ENCODE results near the gene SEBOX. TPM values are rescaled to one million over a fixed set of nuclear protein-coding genes. Genes with fewer than 3 reads are reported as not detected.

SEBOX gene
- polyA plus RNA-seq, 3 donors, result not detected

GRCh38 chr17:28342313-28342712, 22.7 kb downstream of the SEBOX start:
- H3K9ac ChIP-seq (ENCODE audit: insufficient read depth, low read length, poor library complexity, severe bottlenecking), result no peak overlapping the region
- H3K9me3 ChIP-seq (replicated peaks in 1 of 2; ENCODE audit: control insufficient read depth in 1 of 2, insufficient read depth in 1 of 2, low read length in 2 of 2), result no peaks in the 10 kb centered on the region
- peaks cover 2% of the 10 kb centered on the region for H3K4me1 Mint-ChIP-seq
- peak overlapping the region in 3 of 7 donors; percentile 21 to 61 (median 48) for H3K27ac Mint-ChIP-seq
- no peak overlapping the region for H3K4me3 Mint-ChIP-seq
- H3K79me2 ChIP-seq (ENCODE audit: insufficient read depth, low read length), result peaks cover 14% of the 10 kb centered on the region
- H4K20me1 ChIP-seq (ENCODE audit: insufficient read depth, low read length), result peaks cover 13% of the 10 kb centered on the region
- DNase-seq, result no peak
- H3K27ac ChIP-seq (ENCODE audit: low read depth in 1 of 2, low read length in 2 of 2), result no peak overlapping the region
- no peak overlapping the region for H3K4me3 ChIP-seq (replicated peaks in 1 of 3; ENCODE audit: low read depth in 2 of 3, low read length in 3 of 3)
- intact Hi-C loops (cut with micrococcal nuclease), result no loop called here
- H3K27me3 ChIP-seq (ENCODE audit: control insufficient read depth in 2 of 2, insufficient read depth in 2 of 2, low read length in 2 of 2), result no peaks in the 10 kb centered on the region
- no peaks in the 10 kb centered on the region for H3K9me3 Mint-ChIP-seq
- H3K36me3 Mint-ChIP-seq, result peaks cover 77 to 79% of the 10 kb centered on the region in 2 donors
- H3K36me3 ChIP-seq (replicated peaks in 1 of 2; ENCODE audit: control insufficient read depth in 1 of 2, insufficient read depth in 2 of 2, low read length in 2 of 2), result peaks cover 70 to 79% of the 10 kb centered on the region in 2 donors
- H3K27me3 Mint-ChIP-seq (ENCODE audit: low read depth in 3 of 3), result peaks cover 0 to 2% (median 0%) of the 10 kb centered on the region in 3 donors
- no peaks in the 10 kb centered on the region for H3K4me1 ChIP-seq (ENCODE audit: control insufficient read depth in 1 of 2, insufficient read depth in 2 of 2, low read length in 2 of 2)
- 96% methylated on average over 12 of the region's 14 CpGs for WGBS (ENCODE audit: insufficient coverage)
- no peak overlapping the region for H2AFZ ChIP-seq (ENCODE audit: insufficient read depth, low read depth, low read length, poor library complexity, severe bottlenecking)
- TF ChIP-seq, protein P1, sequence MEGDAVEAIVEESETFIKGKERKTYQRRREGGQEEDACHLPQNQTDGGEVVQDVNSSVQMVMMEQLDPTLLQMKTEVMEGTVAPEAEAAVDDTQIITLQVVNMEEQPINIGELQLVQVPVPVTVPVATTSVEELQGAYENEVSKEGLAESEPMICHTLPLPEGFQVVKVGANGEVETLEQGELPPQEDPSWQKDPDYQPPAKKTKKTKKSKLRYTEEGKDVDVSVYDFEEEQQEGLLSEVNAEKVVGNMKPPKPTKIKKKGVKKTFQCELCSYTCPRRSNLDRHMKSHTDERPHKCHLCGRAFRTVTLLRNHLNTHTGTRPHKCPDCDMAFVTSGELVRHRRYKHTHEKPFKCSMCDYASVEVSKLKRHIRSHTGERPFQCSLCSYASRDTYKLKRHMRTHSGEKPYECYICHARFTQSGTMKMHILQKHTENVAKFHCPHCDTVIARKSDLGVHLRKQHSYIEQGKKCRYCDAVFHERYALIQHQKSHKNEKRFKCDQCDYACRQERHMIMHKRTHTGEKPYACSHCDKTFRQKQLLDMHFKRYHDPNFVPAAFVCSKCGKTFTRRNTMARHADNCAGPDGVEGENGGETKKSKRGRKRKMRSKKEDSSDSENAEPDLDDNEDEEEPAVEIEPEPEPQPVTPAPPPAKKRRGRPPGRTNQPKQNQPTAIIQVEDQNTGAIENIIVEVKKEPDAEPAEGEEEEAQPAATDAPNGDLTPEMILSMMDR (IDR thresholded peaks at IDR 0.05), result no peak
- no peak overlapping the region for H3K4me2 ChIP-seq (replicated peaks; ENCODE audit: extremely low read depth, low read length, poor library complexity, severe bottlenecking)

- Histone ChIP-seq H3K4me1 (ENCODE audit: control insufficient read depth in 1 of 2, insufficient read depth in 2 of 2, low read length in 2 of 2) (peaks cover 4 to 5% of the 10 kb centered on the region in 2 donors), H3K9ac (ENCODE audit: insufficient read depth, low read length, poor library complexity, severe bottlenecking) (no peak overlapping the region), H3K27me3 (ENCODE audit: control insufficient read depth in 2 of 2, insufficient read depth in 2 of 2, low read length in 2 of 2) (no peaks in the 10 kb centered on the region), H3K4me2 (replicated peaks; ENCODE audit: extremely low read depth, low read length, poor library complexity, severe bottlenecking) (no peak overlapping the region), H4K20me1 (ENCODE audit: insufficient read depth, low read length) (peaks cover 13% of the 10 kb centered on the region), H3K79me2 (ENCODE audit: insufficient read depth, low read length) (peaks cover 22% of the 10 kb centered on the region), H3K36me3 (replicated peaks in 1 of 2; ENCODE audit: control insufficient read depth in 1 of 2, insufficient read depth in 2 of 2, low read length in 2 of 2) (peaks cover 62 to 71% of the 10 kb centered on the region in 2 donors), H2AFZ (ENCODE audit: insufficient read depth, low read depth, low read length, poor library complexity, severe bottlenecking) (no peak overlapping the region), H3K9me3 (replicated peaks in 1 of 2; ENCODE audit: control insufficient read depth in 1 of 2, insufficient read depth in 1 of 2, low read length in 2 of 2) (no peaks in the 10 kb centered on the region), H3K27ac (ENCODE audit: low read depth in 1 of 2, low read length in 2 of 2) (no peak overlapping the region), H3K4me3 (replicated peaks in 1 of 3; ENCODE audit: low read depth in 2 of 3, low read length in 3 of 3) (no peak overlapping the region)
- intact Hi-C loops (cut with micrococcal nuclease), result no loop called here
- Mint-ChIP-seq H3K36me3 (peaks cover 69 to 72% of the 10 kb centered on the region in 2 donors), H3K9me3 (no peaks in the 10 kb centered on the region), H3K27ac (no peak overlapping the region), H3K4me1 (peaks cover 10% of the 10 kb centered on the region), H3K27me3 (ENCODE audit: low read depth in 3 of 3) (peaks cover 0 to 2% (median 0%) of the 10 kb centered on the region in 3 donors), H3K4me3 (no peak overlapping the region)
- 98% methylated on average over 11 of the region's 11 CpGs for WGBS (ENCODE audit: insufficient coverage)
- TF ChIP-seq, protein P1 (IDR thresholded peaks at IDR 0.05), result no peak
- no peak for DNase-seq
Observed at GRCh38 chr17:28341516-28341915, 23.5 kb downstream of the SEBOX start.

Data from CD14-positive monocyte (primary cell).